Lower leg skin (tissue), 3 donors: ENCODE data around the gene PDE7B.

Experiments used
- CTCF ChIP-seq, 3 donors: fragments of 450-650 bp; IDR thresholded peaks; one replicate each; pipeline ENCODE4 v1.5.1; 2016; ENCODE audit warnings: antibody characterized with exemption in 3 of 3, mild to moderate bottlenecking in 3 of 3, moderate library complexity in 2 of 3
- POLR2A ChIP-seq, 2 donors: fragments of 450-650 bp; IDR thresholded peaks; one replicate each; pipeline ENCODE4 v1.6.1; 2016 to 2017; ENCODE audit warnings: antibody characterized with exemption in 2 of 2, mild to moderate bottlenecking in 1 of 2, moderate library complexity in 1 of 2

GRCh38 chr6:135828021-135828420, 23.5 kb upstream of the PDE7B start:
- no peak for TF ChIP-seq CTCF (IDR thresholded peaks at IDR 0.05)
- TF ChIP-seq POLR2A (IDR thresholded peaks at IDR 0.05) = no peak
